Measurements from ENCODE around the gene MDFI. TPM values are rescaled to one million over a fixed set of nuclear protein-coding genes. Genes with fewer than 3 reads are reported as not detected.

Gene MDFI
- total RNA-seq, 1 experiment from 2014 or later = 96.4 TPM

- Histone ChIP-seq H3K9me3 (ENCODE audit: low read length) (no peaks in the 10 kb centered on the region), H3K4me3 (ENCODE audit: low read length) (no peak overlapping the region), H3K79me2 (ENCODE audit: low read length) (no peaks in the 10 kb centered on the region), H3K4me1 (ENCODE audit: insufficient read depth, low read length) (no peaks in the 10 kb centered on the region), H3K36me3 (ENCODE audit: low read depth, low read length) (no peaks in the 10 kb centered on the region), H3K27ac (ENCODE audit: low read length) (no peak overlapping the region), H3K9ac (ENCODE audit: low read length) (no peak overlapping the region), H2AFZ (ENCODE audit: low read length) (no peak overlapping the region), H3K4me2 (ENCODE audit: low read length) (no peak overlapping the region), H4K20me1 (ENCODE audit: low read length) (no peaks in the 10 kb centered on the region), H3K9me2 (replicated peaks; ENCODE audit: low read length) (no peaks in the 10 kb centered on the region), H3K27me3 (ENCODE audit: low read length) (no peaks in the 10 kb centered on the region), H3F3A (ENCODE audit: low read length, unreplicated experiment) (no peaks in the 10 kb centered on the region)
- ChIA-PET CTCF (interaction anchor here (0.6 kb wide), 1 partner anchor 149 kb away, joined by 5 read pairs; the partner anchor contains the start of gene FRS3), POLR2A (ENCODE audit: unreplicated experiment) (no interaction called here)
- no peak for ATAC-seq
- TF ChIP-seq EZH2 (IDR thresholded peaks at IDR 0.05; ENCODE audit: low read length, unreplicated experiment) (no peak), EZH2phosphoT487 (IDR thresholded peaks at IDR 0.05; ENCODE audit: borderline replicate concordance, low read length) (no peak), CTCF (conservative IDR thresholded peaks at IDR 0.05; ENCODE audit: low read depth, low read length) (no peak)
- intact Hi-C loops (cut with micrococcal nuclease) = no loop called here
- BruUV-seq (replicated peaks) = no TSS peak
- no peak for DNase-seq
These were observed 8.2 kb upstream of the MDFI start for GRCh38 chr6:41630069-41630468.

DNA sequence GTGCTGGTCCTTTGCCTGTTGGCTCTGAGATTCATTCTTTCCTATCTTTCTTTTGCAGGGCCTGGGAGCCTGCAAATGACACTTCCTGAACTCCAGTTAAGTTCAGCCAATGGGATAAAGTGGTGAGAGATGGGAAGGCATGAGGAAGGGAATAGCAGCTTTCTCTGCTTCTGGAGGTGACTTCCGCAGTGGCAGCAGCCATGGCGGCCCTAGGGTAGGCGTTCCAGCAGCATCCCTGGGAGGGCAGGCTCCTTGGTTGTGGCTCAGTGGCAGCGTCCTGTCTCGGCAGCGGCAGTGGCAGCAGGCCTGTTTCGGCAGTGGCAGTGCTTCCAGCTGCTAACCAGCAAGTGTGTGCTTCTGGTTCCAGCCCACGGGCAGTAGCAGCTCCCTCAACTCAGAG is 7.3 kb upstream of the MDFI start:
- no peaks in the 10 kb centered on the region for H3K9me2 ChIP-seq (replicated peaks; ENCODE audit: low read length)
- H3F3A ChIP-seq (ENCODE audit: low read length, unreplicated experiment) = no peaks in the 10 kb centered on the region
- no peaks in the 10 kb centered on the region for H3K79me2 ChIP-seq (ENCODE audit: low read length)
- intact Hi-C loops (cut with micrococcal nuclease) = no loop called here
- no peak overlapping the region for H3K27ac ChIP-seq (ENCODE audit: low read length)
- DNase-seq (no peak), ATAC-seq (no peak)
- POLR2A ChIA-PET (ENCODE audit: unreplicated experiment) = no interaction called here
- no peak overlapping the region for H3K9ac ChIP-seq (ENCODE audit: low read length)
- no peak overlapping the region for H3K4me3 ChIP-seq (ENCODE audit: low read length)
- H3K9me3 ChIP-seq (ENCODE audit: low read length) = no peaks in the 10 kb centered on the region
- CTCF ChIA-PET = no interaction called here
- H3K36me3 ChIP-seq (ENCODE audit: low read depth, low read length) = no peaks in the 10 kb centered on the region
- BruUV-seq (replicated peaks) = no TSS peak
- no peak overlapping the region for H3K4me2 ChIP-seq (ENCODE audit: low read length)
- H2AFZ ChIP-seq (ENCODE audit: low read length) = no peak overlapping the region
- no peak for TF ChIP-seq EZH2phosphoT487 (IDR thresholded peaks at IDR 0.05; ENCODE audit: borderline replicate concordance, low read length)
- no peak for TF ChIP-seq EZH2 (IDR thresholded peaks at IDR 0.05; ENCODE audit: low read length, unreplicated experiment)
- TF ChIP-seq CTCF (conservative IDR thresholded peaks at IDR 0.05; ENCODE audit: low read depth, low read length) = no peak
- H4K20me1 ChIP-seq (ENCODE audit: low read length) = no peaks in the 10 kb centered on the region
- no peaks in the 10 kb centered on the region for H3K27me3 ChIP-seq (ENCODE audit: low read length)
- no peaks in the 10 kb centered on the region for H3K4me1 ChIP-seq (ENCODE audit: insufficient read depth, low read length)

- intact Hi-C loops (cut with micrococcal nuclease) = no loop called here
- ChIA-PET POLR2A (ENCODE audit: unreplicated experiment) (interaction anchor here (0.5 kb wide), 1 partner anchor 20 kb away, joined by 6 read pairs; no protein-coding TSS in a partner anchor), CTCF (no interaction called here)
- Histone ChIP-seq H3K9me2 (replicated peaks; ENCODE audit: low read length) (no peaks in the 10 kb centered on the region), H3K9ac (ENCODE audit: low read length) (no peak overlapping the region), H3K4me2 (ENCODE audit: low read length) (no peak overlapping the region), H3K79me2 (ENCODE audit: low read length) (peaks cover 13% of the 10 kb centered on the region), H4K20me1 (ENCODE audit: low read length) (no peaks in the 10 kb centered on the region), H3K4me3 (ENCODE audit: low read length) (no peak overlapping the region), H3K36me3 (ENCODE audit: low read depth, low read length) (no peaks in the 10 kb centered on the region), H3K4me1 (ENCODE audit: insufficient read depth, low read length) (peaks cover 7% of the 10 kb centered on the region), H3K27ac (ENCODE audit: low read length) (no peak overlapping the region), H3F3A (ENCODE audit: low read length, unreplicated experiment) (no peaks in the 10 kb centered on the region), H2AFZ (ENCODE audit: low read length) (no peak overlapping the region), H3K9me3 (ENCODE audit: low read length) (no peaks in the 10 kb centered on the region), H3K27me3 (ENCODE audit: low read length) (no peaks in the 10 kb centered on the region)
- no TSS peak for BruUV-seq (replicated peaks)
- ATAC-seq = no peak
- TF ChIP-seq EZH2 (IDR thresholded peaks at IDR 0.05; ENCODE audit: low read length, unreplicated experiment) (no peak), EZH2phosphoT487 (IDR thresholded peaks at IDR 0.05; ENCODE audit: borderline replicate concordance, low read length) (no peak)
- DNase-seq = no peak
These were observed 5.1 kb upstream of the MDFI start for GRCh38 chr6:41633056-41633634.

All from PC-3 (cell line).